CD14-positive monocyte (primary cell): Measurements from ENCODE around the gene GPR39. TPM values are rescaled to one million over a fixed set of nuclear protein-coding genes. Genes with fewer than 3 reads are reported as not detected.

Experiments used
- DNase-seq, 3 donors: peaks; one replicate each; pipeline ENCODE4 v3.0.0-alpha.2; 2011 to 2022
- H2AFZ ChIP-seq: 2 replicates; pipeline ENCODE4 v1.6.0; 2012; ENCODE audit warnings: mild to moderate bottlenecking, low read depth, low read length, inconsistent platforms; ENCODE audit not compliant: insufficient read depth, poor library complexity, severe bottlenecking
- H3K27ac ChIP-seq, 2 donors: 1 replicate in 1 of 2; 2 replicates in 1 of 2; pipeline ENCODE4 v1.5.1; 2012 to 2013; ENCODE audit warnings: low read length in 2 of 2, control low read depth in 1 of 2, inconsistent platforms in 1 of 2, low read depth in 1 of 2, mild to moderate bottlenecking in 1 of 2
- H3K27me3 ChIP-seq, 2 donors: one replicate each; pipeline versions ENCODE4 v1.6.0 to v1.6.1; 2011 to 2013; ENCODE audit warnings: low read length in 2 of 2; ENCODE audit not compliant: control insufficient read depth in 2 of 2, insufficient read depth in 2 of 2
- H3K36me3 ChIP-seq, 2 donors: replicated peaks in 1 of 2; 1 replicate in 1 of 2; 2 replicates in 1 of 2; pipeline versions ENCODE4 v1.5.1 to v1.6.1; 2012 to 2013; ENCODE audit warnings: low read length in 2 of 2, control low read depth in 1 of 2, inconsistent platforms in 1 of 2, mild to moderate bottlenecking in 1 of 2; ENCODE audit not compliant: insufficient read depth in 2 of 2, control insufficient read depth in 1 of 2
- H3K4me1 ChIP-seq, 2 donors: 1 replicate in 1 of 2; 2 replicates in 1 of 2; pipeline versions ENCODE4 v1.5.1 to v1.6.1; 2012 to 2013; ENCODE audit warnings: low read length in 2 of 2, control low read depth in 1 of 2, inconsistent platforms in 1 of 2, mild to moderate bottlenecking in 1 of 2, moderate library complexity in 1 of 2; ENCODE audit not compliant: insufficient read depth in 2 of 2, control insufficient read depth in 1 of 2
- H3K4me2 ChIP-seq: replicated peaks from 2 replicates; pipeline ENCODE3; 2012; ENCODE audit warnings: low read length, moderate library complexity, mild to moderate bottlenecking; ENCODE audit not compliant: poor library complexity, severe bottlenecking; ENCODE audit errors: extremely low read depth
- H3K4me3 ChIP-seq, 3 experiments: fragments of 200-600 bp in 1 of 3; sonication (generic) in 1 of 3; replicated peaks in 1 of 3; 1 replicate in 2 of 3; 2 replicates in 1 of 3; pipeline ENCODE4 v1.5.1; 2011 to 2013; ENCODE audit warnings: low read length in 3 of 3, mild to moderate bottlenecking in 3 of 3, control low read depth in 2 of 3, low read depth in 2 of 3, inconsistent platforms in 1 of 3, moderate library complexity in 1 of 3
- H3K79me2 ChIP-seq: 2 replicates; pipeline ENCODE4 v1.6.0; 2012; ENCODE audit warnings: mild to moderate bottlenecking, control low read depth, inconsistent platforms, low read length, moderate library complexity; ENCODE audit not compliant: insufficient read depth
- H3K9ac ChIP-seq: 2 replicates; pipeline ENCODE4 v1.6.0; 2017; ENCODE audit warnings: low read length, mild to moderate bottlenecking; ENCODE audit not compliant: insufficient read depth, poor library complexity, severe bottlenecking
- H3K9me3 ChIP-seq, 2 donors: replicated peaks in 1 of 2; 1 replicate in 1 of 2; 2 replicates in 1 of 2; pipeline versions ENCODE4 v1.5.1 to v1.6.1; 2012 to 2013; ENCODE audit warnings: low read length in 2 of 2, control low read depth in 1 of 2; ENCODE audit not compliant: control insufficient read depth in 1 of 2, insufficient read depth in 1 of 2
- H4K20me1 ChIP-seq: 2 replicates; pipeline ENCODE4 v1.6.0; 2012; ENCODE audit warnings: mild to moderate bottlenecking, low read length, control low read depth, moderate library complexity; ENCODE audit not compliant: insufficient read depth
- H3K27ac Mint-ChIP-seq, 7 donors: one replicate each; pipeline ENCODE4 v1.8.0; 2020; ENCODE audit warnings: mild to moderate bottlenecking in 7 of 7, mixed read lengths in 7 of 7, moderate library complexity in 6 of 7, inconsistent platforms in 2 of 7
- H3K27me3 Mint-ChIP-seq, 3 donors: one replicate each; pipeline ENCODE4 v1.8.0; 2021 to 2022; ENCODE audit warnings: low read depth in 3 of 3, mild to moderate bottlenecking in 3 of 3, mixed read lengths in 3 of 3, moderate library complexity in 3 of 3, inconsistent platforms in 1 of 3
- H3K36me3 Mint-ChIP-seq, 2 donors: one replicate each; pipeline ENCODE4 v1.8.0; 2020; ENCODE audit warnings: mixed read lengths in 2 of 2, inconsistent platforms in 1 of 2, mild to moderate bottlenecking in 1 of 2
- H3K4me1 Mint-ChIP-seq: one replicate; pipeline ENCODE4 v1.8.0; 2020; ENCODE audit warnings: mild to moderate bottlenecking, mixed read lengths
- H3K4me3 Mint-ChIP-seq, 2 donors: one replicate each; pipeline ENCODE4 v1.8.0; 2020; ENCODE audit warnings: mild to moderate bottlenecking in 2 of 2, mixed read lengths in 2 of 2, moderate library complexity in 1 of 2
- H3K9me3 Mint-ChIP-seq, 7 donors: one replicate each; pipeline ENCODE4 v1.8.0; 2020 to 2022; ENCODE audit warnings: mixed read lengths in 7 of 7, mild to moderate bottlenecking in 6 of 7, moderate library complexity in 6 of 7, inconsistent platforms in 2 of 7
- WGBS: methylation state at CpG from one replicate; pipeline ENCODE4 v1.1.5; 2013; ENCODE audit warnings: missing lambda C conversion rate; ENCODE audit not compliant: insufficient coverage; 5-methylcytosine and 5-hydroxymethylcytosine counted together
- intact Hi-C, 2 donors: fragments of 100-400 bp; cut with micrococcal nuclease; formaldehyde crosslinking; loops; one replicate each; pipeline versions ENCODE4 v1.15.0 to v1.15.1; 2023
- polyA plus RNA-seq, 3 donors: library from polyadenylated mRNA; depleted of rRNA in 1 of 3; unstranded in 2 of 3; stranded (reverse) in 1 of 3; fragments of 300-500 nt in 2 of 3; fragments of >200 nt in 1 of 3; fragmentation: Illumina TruSeq in 2 of 3; gene quantifications; 1 replicate in 2 of 3; 2 replicates in 1 of 3; pipeline ENCODE4 v1.2.3, GENCODE V29; 2012 to 2021
- TF ChIP-seq, protein P1 (sequence below): fragments of 200-600 bp; IDR thresholded peaks from one replicate; pipeline ENCODE4 v1.8.0; 2022; ENCODE audit warnings: antibody characterized with exemption, mild to moderate bottlenecking

The GPR39 gene
- polyA plus RNA-seq, 3 donors: 0.12 TPM; not detected in 2

DNA sequence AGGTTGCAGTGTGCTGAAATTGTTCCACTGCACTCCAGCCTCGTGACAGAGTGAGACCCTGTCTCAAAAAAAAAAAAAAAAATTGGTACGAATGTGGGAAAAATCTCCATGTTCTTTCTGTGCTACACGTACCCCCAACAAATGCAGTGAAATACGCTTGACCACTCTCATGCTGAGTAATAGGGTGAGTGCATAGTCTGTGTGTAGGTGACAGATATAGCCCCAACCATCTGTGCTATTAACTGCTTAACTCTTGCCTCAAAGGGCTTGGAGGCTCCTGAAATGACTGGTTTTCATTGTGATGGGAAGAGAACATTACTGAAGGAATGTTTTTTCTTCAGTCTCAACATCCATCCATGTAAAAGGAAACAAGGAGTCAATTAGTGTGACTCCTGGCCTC is 237.7 kb downstream of the GPR39 start:
- Mint-ChIP-seq H3K4me1 (no peaks in the 10 kb centered on the region), H3K36me3 (no peaks in the 10 kb centered on the region), H3K27ac (no peak overlapping the region), H3K4me3 (no peak overlapping the region), H3K27me3 (peaks cover 0 to 1% (median 1%) of the 10 kb centered on the region in 3 donors), H3K9me3 (peaks cover 0 to 3% (median 0%) of the 10 kb centered on the region in 7 donors)
- Histone ChIP-seq H3K36me3 (no peaks in the 10 kb centered on the region), H3K9me3 (no peaks in the 10 kb centered on the region), H3K4me2 (no peak overlapping the region), H3K27me3 (no peaks in the 10 kb centered on the region), H3K9ac (no peak overlapping the region), H3K27ac (no peak overlapping the region), H2AFZ (no peak overlapping the region), H3K4me1 (no peaks in the 10 kb centered on the region), H3K4me3 (no peak overlapping the region), H3K79me2 (no peaks in the 10 kb centered on the region), H4K20me1 (no peaks in the 10 kb centered on the region)
- TF ChIP-seq, protein P1, sequence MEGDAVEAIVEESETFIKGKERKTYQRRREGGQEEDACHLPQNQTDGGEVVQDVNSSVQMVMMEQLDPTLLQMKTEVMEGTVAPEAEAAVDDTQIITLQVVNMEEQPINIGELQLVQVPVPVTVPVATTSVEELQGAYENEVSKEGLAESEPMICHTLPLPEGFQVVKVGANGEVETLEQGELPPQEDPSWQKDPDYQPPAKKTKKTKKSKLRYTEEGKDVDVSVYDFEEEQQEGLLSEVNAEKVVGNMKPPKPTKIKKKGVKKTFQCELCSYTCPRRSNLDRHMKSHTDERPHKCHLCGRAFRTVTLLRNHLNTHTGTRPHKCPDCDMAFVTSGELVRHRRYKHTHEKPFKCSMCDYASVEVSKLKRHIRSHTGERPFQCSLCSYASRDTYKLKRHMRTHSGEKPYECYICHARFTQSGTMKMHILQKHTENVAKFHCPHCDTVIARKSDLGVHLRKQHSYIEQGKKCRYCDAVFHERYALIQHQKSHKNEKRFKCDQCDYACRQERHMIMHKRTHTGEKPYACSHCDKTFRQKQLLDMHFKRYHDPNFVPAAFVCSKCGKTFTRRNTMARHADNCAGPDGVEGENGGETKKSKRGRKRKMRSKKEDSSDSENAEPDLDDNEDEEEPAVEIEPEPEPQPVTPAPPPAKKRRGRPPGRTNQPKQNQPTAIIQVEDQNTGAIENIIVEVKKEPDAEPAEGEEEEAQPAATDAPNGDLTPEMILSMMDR: no peak
- intact Hi-C loops: no loop called here
- no CpG with 5 or more reads among the region's 4 CpGs for WGBS
- no peak for DNase-seq

- Mint-ChIP-seq H3K36me3 (no peaks in the 10 kb centered on the region), H3K4me3 (no peak overlapping the region), H3K27ac (no peak overlapping the region), H3K4me1 (no peaks in the 10 kb centered on the region), H3K27me3 (peaks cover 0 to 1% (median 1%) of the 10 kb centered on the region in 3 donors), H3K9me3 (peaks cover 0 to 3% (median 0%) of the 10 kb centered on the region in 7 donors)
- Histone ChIP-seq H3K36me3 (no peaks in the 10 kb centered on the region), H4K20me1 (no peaks in the 10 kb centered on the region), H3K79me2 (no peaks in the 10 kb centered on the region), H3K4me3 (no peak overlapping the region), H2AFZ (no peak overlapping the region), H3K4me1 (no peaks in the 10 kb centered on the region), H3K4me2 (no peak overlapping the region), H3K27ac (no peak overlapping the region), H3K9me3 (no peaks in the 10 kb centered on the region), H3K27me3 (no peaks in the 10 kb centered on the region), H3K9ac (no peak overlapping the region)
- TF ChIP-seq, protein P1: no peak
- DNase-seq: no peak
- WGBS: 86% methylated on average over 1 of the region's 7 CpGs
- intact Hi-C loops: no loop called here
Measured at GRCh38 chr2:132654968-132655367, 238.4 kb downstream of the GPR39 start.
